Endothelial cell of umbilical vein (primary cell): ENCODE measurements around the gene NEXMIF. TPM values are rescaled to one million over a fixed set of nuclear protein-coding genes. Genes with fewer than 3 reads are reported as not detected.

Experiments used
- BruUV-seq: library from RNA; stranded (reverse); fragments of 400-500 nt; replicated peaks from 2 replicates; lab custom pipeline; 2021; lab: Mats Ljungman, UMichigan
- CTCF ChIA-PET: fragments of 300-600, 350-600 bp; sonication (Branson Sonifier 250); formaldehyde crosslinking; loops from one replicate; lab custom pipeline; 2021; ENCODE audit warnings: antibody characterized with exemption, inconsistent platforms; lab: Charles Lee
- POLR2A ChIA-PET: fragments of 300-600, 350-600 bp; sonication (Branson Sonifier 250); formaldehyde crosslinking; loops from one replicate; lab custom pipeline; 2021; ENCODE audit warnings: antibody characterized with exemption, inconsistent platforms; lab: Charles Lee
- DNase-seq: peaks from one replicate; pipeline ENCODE4 v3.0.0-alpha.2; 2011; ENCODE audit warnings: low read depth, low spot score
- FAIRE-seq: peaks from 2 replicates; lab custom pipeline; 2011; peaks lifted over from hg19 to GRCh38; lab: Jason Lieb, UNC
- H2AFZ ChIP-seq: 2 replicates; pipeline ENCODE4 v1.6.0; 2012; ENCODE audit warnings: low read depth, low read length, control low read depth, inconsistent platforms
- H3K27ac ChIP-seq: 2 replicates; pipeline ENCODE4 v1.5.1; 2011; ENCODE audit warnings: low read depth, mild to moderate bottlenecking, control low read depth, low read length, moderate library complexity; ENCODE audit not compliant: insufficient read depth
- H3K27me3 ChIP-seq, 2 experiments: 2 replicates each; pipeline versions ENCODE4 v1.6.0 to v1.6.1; 2011; ENCODE audit warnings: low read length in 2 of 2, mixed read lengths in 1 of 2; ENCODE audit not compliant: control insufficient read depth in 2 of 2, insufficient read depth in 2 of 2
- H3K36me3 ChIP-seq, 2 experiments: 2 replicates in 1 of 2; 3 replicates in 1 of 2; pipeline ENCODE4 v1.5.1; 2011; ENCODE audit warnings: low read length in 2 of 2, mild to moderate bottlenecking in 1 of 2, moderate library complexity in 1 of 2; ENCODE audit not compliant: control insufficient read depth in 2 of 2, insufficient read depth in 2 of 2; ENCODE audit errors: extremely low read depth in 1 of 2
- H3K4me1 ChIP-seq: 3 replicates; pipeline ENCODE4 v1.5.1; 2011; ENCODE audit warnings: mild to moderate bottlenecking, low read length; ENCODE audit not compliant: control insufficient read depth, insufficient read depth; ENCODE audit errors: extremely low read depth
- H3K4me2 ChIP-seq: 2 replicates; pipeline ENCODE4 v1.6.1; 2011; ENCODE audit warnings: low read length, control low read depth, mixed read lengths; ENCODE audit not compliant: insufficient read depth
- H3K4me3 ChIP-seq, 3 experiments: fragments of 200-600 bp in 1 of 3; sonication (generic), shearing (Covaris generic) in 1 of 3; replicated peaks in 1 of 3; 2 replicates each; pipeline ENCODE4 v1.5.1; 2011 to 2016; ENCODE audit warnings: control low read depth in 3 of 3, low read length in 3 of 3, mild to moderate bottlenecking in 2 of 3, inconsistent platforms in 1 of 3, low read depth in 1 of 3, moderate library complexity in 1 of 3; ENCODE audit not compliant: insufficient read depth in 1 of 3
- H3K79me2 ChIP-seq: 2 replicates; pipeline ENCODE4 v1.6.0; 2012; ENCODE audit warnings: low read length, inconsistent platforms; ENCODE audit not compliant: control insufficient read depth, insufficient read depth
- H3K9ac ChIP-seq: replicated peaks from 2 replicates; pipeline ENCODE3; 2011; ENCODE audit warnings: low read length, control low read depth; ENCODE audit not compliant: insufficient read depth; ENCODE audit errors: extremely low read depth
- H3K9me1 ChIP-seq: replicated peaks from 3 replicates; pipeline ENCODE4 v1.6.0; 2011; ENCODE audit warnings: mild to moderate bottlenecking, low read length; ENCODE audit not compliant: control insufficient read depth, insufficient read depth; ENCODE audit errors: extremely low read depth
- H3K9me3 ChIP-seq: replicated peaks from 2 replicates; pipeline ENCODE4 v1.5.1; 2012; ENCODE audit warnings: low read length, inconsistent platforms; ENCODE audit not compliant: control insufficient read depth, insufficient read depth
- H4K20me1 ChIP-seq: replicated peaks from 2 replicates; pipeline ENCODE3; 2011; ENCODE audit warnings: mild to moderate bottlenecking, low read length; ENCODE audit not compliant: control insufficient read depth, insufficient read depth; ENCODE audit errors: extremely low read depth
- CTCF ChIP-seq, 2 donors: IDR thresholded peaks; 1 replicate in 1 of 2; 2 replicates in 1 of 2; pipeline ENCODE4 v1.5.1; 2011; ENCODE audit warnings: low read length in 2 of 2, mild to moderate bottlenecking in 2 of 2, moderate library complexity in 2 of 2, control low read depth in 1 of 2, inconsistent platforms in 1 of 2, low read depth in 1 of 2; ENCODE audit not compliant: insufficient read depth in 1 of 2; ENCODE audit errors: extremely low read depth in 1 of 2
- EZH2 ChIP-seq: IDR thresholded peaks from 2 replicates; pipeline ENCODE4 v1.6.1; 2012; ENCODE audit warnings: borderline replicate concordance, low read depth, mild to moderate bottlenecking, moderate library complexity, low read length, inconsistent platforms; ENCODE audit not compliant: severe bottlenecking
- GATA2 ChIP-seq: IDR thresholded peaks from 2 replicates; pipeline ENCODE4 v1.7.0; 2011; ENCODE audit warnings: low read depth, mild to moderate bottlenecking, moderate library complexity, mixed read lengths, low read length; ENCODE audit not compliant: insufficient read length, insufficient read depth
- MYC ChIP-seq: IDR thresholded peaks from one replicate; pipeline ENCODE4 v1.6.1; 2011; ENCODE audit warnings: mild to moderate bottlenecking, low read depth, low read length
- POLR2A ChIP-seq: IDR thresholded peaks from 2 replicates; pipeline ENCODE4 v1.6.1; 2012; ENCODE audit warnings: low read depth, mild to moderate bottlenecking, control low read depth, low read length
- POLR2AphosphoS5 ChIP-seq: IDR thresholded peaks from 2 replicates; pipeline ENCODE4 v1.6.1; 2012; ENCODE audit warnings: low read depth, mild to moderate bottlenecking, control low read depth, low read length, moderate library complexity; ENCODE audit not compliant: insufficient read depth
- dilution Hi-C: fragments of 300-500 bp; cut with MboI; formaldehyde crosslinking; loops from one replicate; pipeline ENCODE4 v1.15.0; 2019; ENCODE audit warnings: low sequenced_read_pairs; ENCODE audit not compliant: extremely low pct_ligation_motif_present
- intact Hi-C: fragments of 100-400 bp; cut with micrococcal nuclease; formaldehyde crosslinking; loops from one replicate; pipeline ENCODE4 v1.10.0; 2022
- polyA plus RNA-seq, 4 experiments: library from polyadenylated mRNA; depleted of rRNA in 3 of 4; stranded (reverse) in 3 of 4; unstranded in 1 of 4; fragments of >200 nt; gene quantifications; 2 replicates each; pipeline versions ENCODE4 v1.2.1 to v1.2.3, GENCODE V29; 2011 to 2012; ENCODE audit warnings: missing spikeins in 1 of 4
- total RNA-seq: library from RNA; stranded (reverse); gene quantifications from 2 replicates; pipeline ENCODE4 v1.2.3, GENCODE V29; 2021

The NEXMIF gene
- total and polyA plus RNA-seq, 2 donors (not counting 3 experiments of a cell fraction or from before 2014, with no cell fraction given): not detected

GRCh38 chrX:74788545-74789086 lies 136.6 kb downstream of the NEXMIF start:
- dilution Hi-C loops: no loop called here

GRCh38 chrX:74784629-74785028 lies 140.6 kb downstream of the NEXMIF start:
- H3K4me1 ChIP-seq: no peaks in the 10 kb centered on the region
- H3K9me3 ChIP-seq: no peaks in the 10 kb centered on the region
- H3K9ac ChIP-seq: no peak overlapping the region
- H3K4me3 ChIP-seq: no peak overlapping the region
- dilution Hi-C loops: no loop called here
- BruUV-seq: no TSS peak
- no peaks in the 10 kb centered on the region for H3K27me3 ChIP-seq
- no peak overlapping the region for H2AFZ ChIP-seq
- H3K4me2 ChIP-seq: no peak overlapping the region
- ChIA-PET CTCF (no interaction called here), POLR2A (no interaction called here)
- FAIRE-seq: no peak
- H4K20me1 ChIP-seq: no peaks in the 10 kb centered on the region
- DNase-seq: no peak
- no peaks in the 10 kb centered on the region for H3K36me3 ChIP-seq
- no peak overlapping the region for H3K27ac ChIP-seq
- TF ChIP-seq CTCF (IDR thresholded peaks at IDR 0.05; ENCODE audit: extremely low read depth in 1 of 2, insufficient read depth in 1 of 2, low read depth in 1 of 2, low read length in 2 of 2) (no peak), EZH2 (no peak), POLR2AphosphoS5 (no peak), GATA2 (no peak), MYC (no peak)
- no peaks in the 10 kb centered on the region for H3K9me1 ChIP-seq
- H3K79me2 ChIP-seq: no peaks in the 10 kb centered on the region
- intact Hi-C loops: no loop called here

More at GRCh38 chrX:74788545-74789086, 136.6 kb downstream of the NEXMIF start:
- Histone ChIP-seq H3K4me3 (no peak overlapping the region), H3K4me2 (no peak overlapping the region), H3K4me1 (no peaks in the 10 kb centered on the region), H2AFZ (no peak overlapping the region), H3K9me1 (no peaks in the 10 kb centered on the region), H3K36me3 (no peaks in the 10 kb centered on the region), H3K79me2 (no peaks in the 10 kb centered on the region), H3K9ac (no peak overlapping the region), H3K27ac (no peak overlapping the region), H3K9me3 (no peaks in the 10 kb centered on the region), H4K20me1 (no peaks in the 10 kb centered on the region), H3K27me3 (no peaks in the 10 kb centered on the region)
- intact Hi-C loops: no loop called here
- FAIRE-seq (no peak), DNase-seq (no peak)
- no peak for TF ChIP-seq POLR2A
- TF ChIP-seq POLR2AphosphoS5: no peak
- CTCF ChIA-PET: no interaction called here
- BruUV-seq: no TSS peak
- POLR2A ChIA-PET: no interaction called here
